Testis (tissue), 3 donors: Measurements from ENCODE around the gene AHDC1. TPM values are rescaled to one million over a fixed set of nuclear protein-coding genes. Genes with fewer than 3 reads are reported as not detected.

Experiments
- DNase-seq: peaks from one replicate; pipeline ENCODE4 v3.0.0-alpha.2; 2019
- H3K27ac ChIP-seq, 2 donors: fragments of 200-600 bp; sonication (generic); one replicate each; pipeline ENCODE4 v1.5.1; 2019
- H3K27me3 ChIP-seq: fragments of 200-600 bp; sonication (generic); one replicate; pipeline ENCODE4 v1.5.1; 2019
- H3K36me3 ChIP-seq: fragments of 200-600 bp; sonication (generic); one replicate; pipeline ENCODE4 v1.5.1; 2017; ENCODE audit warnings: low read depth; ENCODE audit errors: missing control alignments
- H3K4me1 ChIP-seq: fragments of 200-600 bp; sonication (generic); one replicate; pipeline ENCODE4 v1.5.1; 2019
- H3K4me3 ChIP-seq, 2 donors: fragments of 200-600 bp; sonication (generic); one replicate each; pipeline ENCODE4 v1.5.1; 2017 to 2019
- H3K9me3 ChIP-seq: fragments of 200-600 bp; sonication (generic); one replicate; pipeline ENCODE4 v1.5.1; 2017
- POLR2A ChIP-seq: fragments of 450-650 bp; IDR thresholded peaks from one replicate; pipeline ENCODE4 v1.6.1; 2017; ENCODE audit warnings: antibody characterized with exemption, mild to moderate bottlenecking, moderate library complexity
- WGBS, 2 donors: methylation state at CpG; one replicate each; pipeline ENCODE4 v1.1.5; 2018; 5-methylcytosine and 5-hydroxymethylcytosine counted together
- intact Hi-C: fragments of 100-400 bp; cut with DNase I; formaldehyde crosslinking; loops from one replicate; pipeline ENCODE4 v1.15.1; 2023; ENCODE audit warnings: low total_unique reads
- polyA plus RNA-seq: library from polyadenylated mRNA; stranded (reverse); fragments of 350-450 nt; fragmentation: Illumina TruSeq; extraction: RNeasy Lipid Tissue Mini Kit (QIAGEN cat#74804); gene quantifications from one replicate; pipeline ENCODE4 v1.2.3, GENCODE V29; 2014; ENCODE audit warnings: low read depth, low replicate concordance; ENCODE audit not compliant: insufficient read depth
- total RNA-seq, 2 donors: library from RNA; depleted of rRNA; stranded (reverse); fragments of >200 nt; gene quantifications; one replicate each; pipeline ENCODE4 v1.2.3, GENCODE V29; 2016
- TF ChIP-seq, protein P1 (sequence below), 3 experiments: fragments of 450-650 bp in 2 of 3; fragments of 200-600 bp in 1 of 3; sonication (generic) in 1 of 3; IDR thresholded peaks; one replicate each; pipeline ENCODE4 v1.5.1; 2016 to 2019; ENCODE audit warnings: antibody characterized with exemption in 3 of 3, mild to moderate bottlenecking in 2 of 3, moderate library complexity in 1 of 3

Gene AHDC1
- total and polyA plus RNA-seq, 3 donors from 2014 or later = 32.5 to 86.8 (median 73.7) TPM

DNA sequence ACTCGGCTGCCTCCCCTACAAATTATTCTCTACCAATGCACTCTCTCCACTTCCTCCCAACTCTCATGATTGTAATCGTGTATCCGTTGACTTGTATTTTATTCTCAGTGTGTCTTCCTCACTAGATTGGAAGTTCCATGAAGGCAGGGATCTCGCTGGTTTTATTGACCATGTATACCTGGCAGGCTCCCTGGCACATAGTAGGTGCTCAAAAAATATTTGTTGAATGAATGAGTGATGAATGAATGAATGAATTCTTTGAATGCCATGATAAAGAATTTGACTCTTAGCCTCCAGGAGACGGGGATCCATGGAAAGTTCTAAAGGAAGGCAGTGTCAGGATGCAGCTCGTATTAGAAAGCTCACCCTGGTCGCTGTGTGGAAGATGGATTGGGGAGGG is 85.1 kb downstream of the AHDC1 start:
- H3K27ac ChIP-seq = peak overlapping the region in 1 of 2 donors; percentile 58
- 88 to 89% methylated on average over 7 of the region's 7 CpGs for WGBS, 2 donors
- peaks cover 61% of the 10 kb centered on the region for H3K4me1 ChIP-seq
- H3K4me3 ChIP-seq = no peak overlapping the region
- no peak for TF ChIP-seq POLR2A
- TF ChIP-seq, protein P1, sequence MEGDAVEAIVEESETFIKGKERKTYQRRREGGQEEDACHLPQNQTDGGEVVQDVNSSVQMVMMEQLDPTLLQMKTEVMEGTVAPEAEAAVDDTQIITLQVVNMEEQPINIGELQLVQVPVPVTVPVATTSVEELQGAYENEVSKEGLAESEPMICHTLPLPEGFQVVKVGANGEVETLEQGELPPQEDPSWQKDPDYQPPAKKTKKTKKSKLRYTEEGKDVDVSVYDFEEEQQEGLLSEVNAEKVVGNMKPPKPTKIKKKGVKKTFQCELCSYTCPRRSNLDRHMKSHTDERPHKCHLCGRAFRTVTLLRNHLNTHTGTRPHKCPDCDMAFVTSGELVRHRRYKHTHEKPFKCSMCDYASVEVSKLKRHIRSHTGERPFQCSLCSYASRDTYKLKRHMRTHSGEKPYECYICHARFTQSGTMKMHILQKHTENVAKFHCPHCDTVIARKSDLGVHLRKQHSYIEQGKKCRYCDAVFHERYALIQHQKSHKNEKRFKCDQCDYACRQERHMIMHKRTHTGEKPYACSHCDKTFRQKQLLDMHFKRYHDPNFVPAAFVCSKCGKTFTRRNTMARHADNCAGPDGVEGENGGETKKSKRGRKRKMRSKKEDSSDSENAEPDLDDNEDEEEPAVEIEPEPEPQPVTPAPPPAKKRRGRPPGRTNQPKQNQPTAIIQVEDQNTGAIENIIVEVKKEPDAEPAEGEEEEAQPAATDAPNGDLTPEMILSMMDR (IDR thresholded peaks at IDR 0.05) = no peak
- DNase-seq = no peak
- H3K9me3 ChIP-seq = no peaks in the 10 kb centered on the region
- H3K27me3 ChIP-seq = no peaks in the 10 kb centered on the region
- no peaks in the 10 kb centered on the region for H3K36me3 ChIP-seq
- intact Hi-C loops = no loop called here

DNA sequence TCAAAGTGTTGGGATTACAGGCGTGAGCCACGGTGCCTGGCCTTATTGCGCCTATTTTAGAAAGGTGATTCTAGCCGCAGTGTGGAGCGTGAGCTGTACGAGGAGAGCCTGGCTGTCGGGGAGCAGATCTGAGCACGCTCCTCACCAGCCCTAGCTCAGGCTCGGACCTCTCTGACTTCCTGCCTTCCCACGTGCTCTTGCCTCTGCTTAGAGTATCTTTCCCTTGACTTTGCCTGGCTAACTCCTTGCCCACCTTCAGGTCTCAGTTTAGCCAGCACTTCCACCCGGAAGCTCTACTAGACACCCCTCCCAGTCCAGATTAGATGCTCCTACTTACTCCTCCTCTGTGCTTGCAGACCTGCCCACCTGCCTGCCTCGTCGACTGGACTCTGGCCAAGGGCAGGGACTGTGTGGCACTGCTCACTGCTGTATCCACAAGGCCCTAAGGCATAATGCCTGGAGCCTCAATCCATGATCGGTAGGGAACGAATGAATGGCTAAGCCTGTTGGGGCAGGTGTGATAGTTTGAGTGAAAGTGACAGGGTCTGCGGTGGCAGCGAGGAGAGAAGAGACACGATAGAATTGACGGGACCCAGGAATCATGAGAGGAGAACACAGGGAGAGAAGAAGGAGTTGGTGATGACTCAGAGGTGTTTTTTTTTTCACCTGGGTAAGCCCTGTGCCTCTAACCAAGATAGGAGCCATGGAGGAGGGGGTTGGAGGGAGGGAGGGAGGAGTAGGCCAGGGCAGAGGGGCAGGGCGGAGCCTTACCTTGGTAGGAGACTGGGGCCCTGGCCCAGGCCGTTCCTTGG is 85.8 kb downstream of the AHDC1 start:
- DNase-seq = no peak

DNA sequence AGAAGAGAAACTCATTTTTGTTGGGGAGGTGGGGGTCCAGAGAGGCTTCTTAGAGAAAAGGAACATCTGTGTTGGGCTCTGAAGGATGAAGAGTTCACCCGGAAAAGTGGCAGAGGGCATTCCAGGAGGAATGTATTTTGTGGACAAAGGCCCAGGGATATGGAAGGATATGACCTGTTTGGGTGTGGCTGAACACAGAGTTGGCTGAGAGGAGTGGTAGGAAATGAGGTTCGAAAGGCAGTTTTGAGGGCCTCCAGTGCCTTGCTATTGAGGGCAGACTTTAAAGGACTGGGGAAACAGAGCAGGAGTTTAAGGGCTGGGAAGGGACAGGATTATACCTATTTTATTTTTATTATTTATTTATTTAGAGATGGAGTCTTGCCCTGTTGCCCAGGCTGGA is 86.6 kb downstream of the AHDC1 start:
- intact Hi-C loops = no loop called here
- 66 to 69% methylated on average over 2 of the region's 2 CpGs for WGBS, 2 donors
- H3K9me3 ChIP-seq = no peaks in the 10 kb centered on the region
- DNase-seq = no peak
- H3K27me3 ChIP-seq = no peaks in the 10 kb centered on the region
- H3K4me1 ChIP-seq = peaks cover 60% of the 10 kb centered on the region
- H3K36me3 ChIP-seq = no peaks in the 10 kb centered on the region
- H3K27ac ChIP-seq = no peak overlapping the region
- no peak for TF ChIP-seq POLR2A
- TF ChIP-seq, protein P1 (IDR thresholded peaks at IDR 0.05) = no peak
- no peak overlapping the region for H3K4me3 ChIP-seq

More for the DNA sequence above, 85.8 kb downstream of the AHDC1 start:
- intact Hi-C loops = no loop called here
- no peaks in the 10 kb centered on the region for H3K36me3 ChIP-seq
- TF ChIP-seq, protein P1 (IDR thresholded peaks at IDR 0.05) = no peak
- no peak for TF ChIP-seq POLR2A
- H3K27ac ChIP-seq = no peak overlapping the region
- no peak overlapping the region for H3K4me3 ChIP-seq
- peaks cover 59% of the 10 kb centered on the region for H3K4me1 ChIP-seq
- H3K9me3 ChIP-seq = no peaks in the 10 kb centered on the region
- 71 to 84% methylated on average over 21 of the region's 21 CpGs for WGBS, 2 donors
- no peaks in the 10 kb centered on the region for H3K27me3 ChIP-seq

DNA sequence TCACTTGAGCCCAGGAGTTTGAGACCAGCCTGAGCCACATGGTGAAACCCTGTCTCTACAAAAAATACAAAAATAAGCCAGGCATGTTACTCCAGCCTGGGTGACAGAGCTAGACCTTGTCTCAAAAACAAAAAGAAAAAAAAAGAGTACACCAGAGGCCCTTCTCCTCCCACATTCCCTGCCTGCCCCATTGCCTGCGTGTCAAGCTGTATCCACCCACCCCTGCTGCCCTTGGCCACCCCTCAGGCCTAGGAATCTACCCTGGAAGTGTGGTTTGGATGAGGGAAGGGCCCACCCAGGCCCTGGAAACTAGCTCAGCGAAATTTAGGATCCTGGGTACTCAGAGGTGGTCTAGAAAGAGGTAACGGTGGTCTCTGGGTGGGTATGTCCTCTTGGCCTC is 88.3 kb downstream of the AHDC1 start:
- Histone ChIP-seq H3K4me3 (no peak overlapping the region), H3K27me3 (no peaks in the 10 kb centered on the region), H3K36me3 (no peaks in the 10 kb centered on the region), H3K27ac (peak overlapping the region; percentile 14 to 75), H3K4me1 (peaks cover 48% of the 10 kb centered on the region), H3K9me3 (no peaks in the 10 kb centered on the region)
- TF ChIP-seq, protein P1 (IDR thresholded peaks at IDR 0.05) = no peak
- TF ChIP-seq POLR2A = no peak
- 42 to 47% methylated on average over 3 of the region's 3 CpGs for WGBS, 2 donors
- no peak for DNase-seq
- intact Hi-C loops = no loop called here

DNA sequence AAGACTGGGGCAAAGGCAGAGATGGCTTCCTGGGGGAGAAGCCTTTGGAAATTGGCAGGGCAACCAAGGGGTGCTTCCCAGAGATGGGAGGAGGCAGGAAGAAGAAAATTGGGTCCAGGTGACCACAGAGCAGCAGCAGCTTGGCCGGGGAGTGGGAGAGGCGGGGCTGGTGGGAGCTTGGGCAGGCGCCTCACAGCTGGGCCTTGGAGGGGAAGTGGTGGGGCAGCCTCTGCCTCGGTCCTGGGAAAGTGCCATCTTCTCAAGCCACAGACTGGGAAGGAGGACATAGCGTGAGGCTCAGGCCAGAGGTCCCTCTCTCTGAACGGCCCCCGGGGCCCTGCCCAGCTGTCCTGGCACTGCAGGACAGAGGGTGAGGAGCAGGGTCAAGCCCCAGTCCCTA is 90.0 kb downstream of the AHDC1 start:
- no peak overlapping the region for H3K4me3 ChIP-seq
- peaks cover 31% of the 10 kb centered on the region for H3K4me1 ChIP-seq
- DNase-seq = peak; percentile 47
- H3K27me3 ChIP-seq = no peaks in the 10 kb centered on the region
- no peaks in the 10 kb centered on the region for H3K9me3 ChIP-seq
- intact Hi-C loops = no loop called here
- 49 to 61% methylated on average over 7 of the region's 7 CpGs for WGBS, 2 donors
- no peaks in the 10 kb centered on the region for H3K36me3 ChIP-seq
- TF ChIP-seq, protein P1 (IDR thresholded peaks at IDR 0.05) = no peak
- no peak for TF ChIP-seq POLR2A
- H3K27ac ChIP-seq = peak overlapping the region in 1 of 2 donors; percentile 68
